NCI-H748 (cell line): Measurements from ENCODE around the gene KIF21B.
A peak's percentile ranks its signal among the peaks of the same experiment; 100 is the strongest.

Experiments
- DNase-seq: peaks from one replicate; lab custom pipeline; 2025; ENCODE audit not compliant: unreplicated experiment; lab: John Stamatoyannopoulos, UW

KIF21B gene

GRCh38 chr1:201044119-201044518 is 20.6 kb upstream of the KIF21B start:
- no peak for DNase-seq

GRCh38 chr1:201042779-201043461 is 19.4 kb upstream of the KIF21B start:
- DNase-seq, result peak; percentile 68

- no peak for DNase-seq
These were observed 17.5 kb upstream of the KIF21B start for GRCh38 chr1:201041011-201041410.

DNA sequence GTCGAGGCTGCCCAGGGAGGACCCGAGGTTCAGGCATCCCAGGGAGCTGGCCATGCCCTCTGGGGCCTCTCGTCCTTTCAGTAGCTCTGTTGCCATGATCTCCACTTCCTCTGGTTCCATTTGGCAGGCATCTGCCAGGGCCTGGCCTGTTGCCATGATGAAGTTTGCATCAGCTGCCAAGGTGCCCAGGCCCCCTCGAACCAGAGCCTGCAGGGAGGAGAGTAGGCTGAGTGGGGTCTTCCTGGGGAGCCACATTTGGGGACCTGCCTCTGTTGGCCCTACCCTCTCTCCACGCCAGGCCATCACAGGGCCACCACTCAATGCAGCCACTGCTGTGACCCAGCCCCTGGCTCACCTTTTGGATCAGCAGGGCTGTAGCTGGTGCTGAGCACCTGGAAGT is 16.4 kb upstream of the KIF21B start:
- no peak for DNase-seq

DNA sequence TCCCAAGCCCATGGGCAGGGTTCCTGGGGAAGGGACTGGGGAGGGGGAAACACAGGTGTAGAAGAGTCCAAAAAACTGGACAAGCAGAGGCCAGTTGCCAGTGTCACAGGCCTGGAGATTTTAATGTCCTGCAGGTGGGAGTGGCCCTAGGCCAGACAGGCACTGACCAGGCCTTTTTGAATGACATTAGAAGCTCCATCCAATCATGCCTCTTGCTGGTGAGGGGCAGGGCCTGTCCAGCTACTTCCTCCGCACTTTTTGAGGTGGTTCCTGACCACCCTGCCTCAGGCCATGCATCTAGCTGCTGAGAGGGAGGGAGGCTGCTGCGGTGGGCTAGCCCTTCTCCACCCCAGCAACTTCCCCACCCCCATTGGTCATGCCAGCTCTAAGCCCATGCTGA is 15.9 kb upstream of the KIF21B start:
- no peak for DNase-seq

DNA sequence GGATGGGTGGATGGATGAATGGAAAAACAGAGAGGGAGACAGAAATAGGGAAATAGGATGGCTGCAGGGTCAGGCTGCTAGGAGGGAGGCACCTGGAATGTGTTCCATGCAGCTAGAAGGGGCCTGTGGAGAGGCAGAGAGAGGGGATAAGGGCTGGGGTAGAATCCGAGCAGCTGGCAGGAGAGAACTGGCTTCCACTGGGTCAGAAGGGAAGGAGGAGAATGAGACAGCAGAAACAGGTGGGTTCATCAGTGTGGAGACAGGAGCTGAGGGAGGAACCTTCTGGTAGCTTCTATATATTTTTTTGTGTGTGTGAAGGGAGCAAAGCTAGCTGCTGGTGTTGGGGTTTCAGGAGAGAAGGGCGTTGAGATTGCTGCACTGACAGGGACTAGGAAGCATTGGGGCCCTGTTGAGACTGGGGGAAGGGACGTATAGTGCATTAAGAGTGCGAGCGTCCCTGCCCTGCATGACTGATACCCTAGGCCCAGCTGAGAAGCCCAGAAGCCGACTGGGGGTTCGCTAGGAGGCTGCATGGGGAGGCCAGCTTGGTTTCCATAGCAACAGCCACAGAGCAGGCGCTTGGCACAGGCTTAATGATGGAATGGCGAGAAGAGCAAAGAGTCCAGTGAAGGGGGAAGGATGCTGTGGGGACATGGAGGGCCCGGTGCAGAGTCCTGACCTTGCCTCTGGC is 14.8 kb upstream of the KIF21B start:
- peak; percentile 11 for DNase-seq

GRCh38 chr1:201036188-201036842 is 12.8 kb upstream of the KIF21B start:
- DNase-seq, result no peak

- DNase-seq, result no peak
These were observed 11.2 kb upstream of the KIF21B start for GRCh38 chr1:201034671-201035070.

- no peak for DNase-seq
These were observed 8.9 kb upstream of the KIF21B start for GRCh38 chr1:201032408-201032807.

GRCh38 chr1:201028461-201028889 is 5.0 kb upstream of the KIF21B start:
- no peak for DNase-seq

- no peak for DNase-seq
These were observed 3.3 kb upstream of the KIF21B start for GRCh38 chr1:201026836-201027235.

GRCh38 chr1:201026234-201026633 is 2.7 kb upstream of the KIF21B start:
- no peak for DNase-seq

DNA sequence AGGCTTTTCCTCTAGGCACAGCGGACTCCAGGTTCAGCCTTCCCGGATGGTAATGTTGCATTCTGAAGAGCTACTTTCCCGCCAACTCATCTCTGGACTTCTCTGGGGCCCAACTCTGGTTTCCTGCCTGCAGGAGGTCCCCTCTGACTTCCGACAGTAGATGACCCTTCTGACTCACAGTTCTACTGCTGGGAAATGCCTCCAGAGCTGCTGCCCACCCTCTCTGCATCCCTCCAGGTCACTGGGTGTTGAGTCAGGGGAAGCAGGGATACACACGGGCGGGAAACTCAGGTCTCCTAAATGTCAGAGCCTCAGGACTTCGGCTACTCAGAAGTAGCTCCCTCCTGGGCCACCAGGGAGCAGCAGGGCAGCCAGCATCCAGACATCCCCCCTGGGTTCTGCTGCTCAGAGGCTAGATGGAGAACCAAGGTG is 2.1 kb upstream of the KIF21B start:
- no peak for DNase-seq

- no peak for DNase-seq
These were observed 1.1 kb upstream of the KIF21B start for GRCh38 chr1:201024625-201024998.

GRCh38 chr1:201023920-201024624 is 558 bp upstream of the KIF21B start:
- DNase-seq, result no peak

- peak; percentile 32 for DNase-seq
These were observed 546 bp downstream of the KIF21B start for GRCh38 chr1:201022820-201023516.

DNA sequence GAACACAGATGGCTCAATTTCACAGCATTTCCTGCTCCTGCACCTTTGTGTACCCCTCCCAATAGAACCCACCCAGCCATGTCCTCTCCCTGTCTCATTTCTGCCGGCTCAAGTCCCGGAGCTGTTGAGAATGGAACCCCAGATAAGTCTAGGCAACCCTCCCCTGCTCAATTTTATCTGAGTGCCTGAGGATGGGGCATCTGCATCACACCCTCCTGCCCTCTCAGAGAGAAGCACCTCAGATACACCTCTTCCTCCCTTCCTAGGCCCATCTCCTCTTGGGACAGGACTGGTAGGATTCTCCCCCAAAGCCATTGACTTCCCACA is 1.1 kb downstream of the KIF21B start:
- DNase-seq, result peak; percentile 4

DNA sequence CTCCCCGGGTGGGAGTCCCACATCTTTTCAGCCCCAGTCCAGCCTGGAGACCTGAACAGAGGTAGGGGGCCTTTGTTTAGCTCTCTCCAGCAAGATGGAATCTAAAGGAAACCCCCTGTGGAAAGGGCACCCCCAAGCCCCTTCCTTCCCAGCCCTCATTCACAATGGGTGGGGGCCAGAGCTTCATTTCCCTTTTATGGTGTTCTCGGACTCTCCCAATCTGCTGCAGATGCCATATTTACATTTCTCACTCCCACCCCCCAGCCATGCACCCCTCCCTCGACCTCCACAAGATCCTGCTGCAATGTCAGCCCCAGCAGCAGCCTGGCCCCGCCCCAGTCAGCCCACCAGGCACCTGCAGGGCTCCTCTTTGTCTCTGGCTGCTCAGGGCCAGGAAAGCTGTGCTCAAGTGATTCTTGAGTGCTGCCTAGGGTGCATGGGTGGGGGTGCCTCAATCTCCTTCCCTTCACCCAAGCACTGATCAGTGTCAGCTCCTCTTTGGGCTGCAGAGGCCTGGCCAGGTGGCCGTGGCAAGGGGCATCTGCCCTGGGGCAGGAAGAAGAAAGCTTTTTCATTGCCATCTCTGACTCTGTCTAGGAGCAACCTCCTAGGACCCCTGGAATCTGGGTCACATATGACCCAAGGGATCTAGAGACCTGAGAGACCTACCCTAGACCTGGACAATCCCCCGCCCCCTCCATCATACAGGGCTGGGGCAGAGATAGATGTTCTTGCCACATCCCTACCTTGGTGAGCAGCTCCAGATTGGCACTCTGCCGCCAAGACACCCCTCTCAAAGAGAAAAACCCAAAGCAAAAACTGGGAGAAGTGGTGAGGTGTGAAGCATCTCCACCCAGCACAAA is 1.7 kb downstream of the KIF21B start:
- DNase-seq, result no peak

DNA sequence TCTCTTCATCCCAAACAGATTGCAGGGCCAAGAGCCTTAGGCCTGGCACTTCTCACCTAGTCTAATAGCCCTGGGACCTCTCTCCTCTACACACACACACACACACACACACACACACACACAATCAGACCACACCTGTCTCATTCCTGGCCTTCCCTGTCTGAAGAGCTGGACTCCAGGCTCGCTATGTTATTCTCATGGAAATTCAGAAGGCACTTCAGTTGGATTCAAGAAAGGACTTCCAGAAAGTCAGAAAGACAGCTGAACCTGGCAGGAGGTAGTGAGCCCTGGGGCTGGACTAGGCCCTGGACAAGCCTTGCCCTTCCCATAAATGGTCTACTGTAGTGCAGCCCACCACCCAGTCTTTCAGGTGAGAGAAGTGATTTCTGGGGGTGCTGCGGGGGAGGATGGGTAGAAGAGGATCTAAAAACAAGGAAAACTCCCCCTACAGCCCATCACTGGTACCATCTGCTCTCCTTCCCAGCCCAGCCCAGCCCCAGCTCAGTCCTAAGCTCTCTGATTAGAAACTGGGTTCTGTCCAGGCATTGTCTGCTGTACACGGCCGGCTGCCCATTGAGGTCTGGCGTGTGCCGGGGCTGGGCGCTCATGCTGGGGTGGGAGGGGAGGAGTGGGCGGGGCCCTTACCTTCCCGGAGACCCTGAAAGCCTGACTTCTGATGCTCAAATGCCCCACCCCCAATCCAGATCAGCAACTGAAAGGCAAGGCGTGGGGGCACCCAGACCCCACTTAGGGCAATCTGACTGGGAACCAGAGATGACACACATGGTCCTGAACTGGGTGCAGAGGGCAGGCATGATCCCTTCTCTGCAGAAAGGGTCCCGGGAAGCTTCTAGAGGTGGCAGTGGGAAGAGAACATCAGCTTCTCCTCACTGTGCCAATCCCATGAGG is 2.5 kb downstream of the KIF21B start:
- peak; percentile 3 for DNase-seq
